GM12864 (cell line): ENCODE results near the gene SCN4A.

ENCODE experiments used
- DNase-seq: peaks from one replicate; pipeline ENCODE4 v3.0.0-alpha.2; 2011; ENCODE audit warnings: low read depth
- H3K4me3 ChIP-seq: 2 replicates; pipeline ENCODE4 v1.5.1; 2011; ENCODE audit warnings: mild to moderate bottlenecking, low read depth, low read length, control low read depth
- TF ChIP-seq, protein P1 (sequence below): IDR thresholded peaks from 2 replicates; pipeline ENCODE4 v1.5.1; 2011; ENCODE audit warnings: low read depth, mild to moderate bottlenecking, moderate library complexity, low read length, control low read depth, inconsistent platforms; ENCODE audit errors: missing control alignments

Gene SCN4A

DNA sequence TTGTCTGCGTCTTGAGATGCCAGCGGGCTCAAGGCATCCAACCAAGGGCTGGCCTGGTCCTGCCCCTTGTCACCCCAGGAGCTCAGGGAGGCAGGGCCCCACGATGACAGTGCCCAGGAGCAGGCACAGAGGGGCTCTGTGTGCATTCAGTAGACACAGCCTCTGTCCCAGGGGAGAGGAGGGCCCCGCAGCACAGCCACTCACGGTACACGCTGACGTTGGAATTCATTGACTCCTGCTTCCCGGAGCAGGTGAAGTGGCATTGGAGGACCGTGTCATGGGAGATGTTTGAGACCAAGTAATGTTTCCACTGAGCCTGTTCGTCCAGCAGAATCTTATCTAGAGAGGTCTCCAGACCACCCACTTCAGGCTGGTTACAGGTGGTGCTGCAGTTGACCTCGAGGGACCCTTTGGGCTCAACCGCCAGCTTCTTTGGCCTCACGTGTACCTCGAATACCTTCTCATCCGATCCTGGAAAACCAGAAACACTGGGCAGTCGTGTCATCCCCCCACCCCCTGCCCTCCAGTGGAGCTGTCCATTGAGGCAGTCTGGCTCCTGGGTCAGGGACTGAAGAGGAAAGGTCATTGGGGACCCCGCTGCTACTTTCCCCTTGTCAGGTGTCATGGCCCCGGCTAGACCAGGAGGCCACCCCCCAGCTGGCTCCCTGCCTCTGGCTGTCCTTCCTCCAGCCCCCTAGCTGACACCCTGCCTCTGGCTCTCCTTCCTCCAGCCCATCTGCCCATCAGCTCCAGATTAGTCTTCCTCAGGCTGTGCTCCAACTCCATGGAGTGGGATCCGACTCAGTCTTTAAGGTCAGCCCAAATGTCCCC is 32.4 kb upstream of the SCN4A start:
- no peak overlapping the region for H3K4me3 ChIP-seq
- DNase-seq, result no peak
- TF ChIP-seq, protein P1, sequence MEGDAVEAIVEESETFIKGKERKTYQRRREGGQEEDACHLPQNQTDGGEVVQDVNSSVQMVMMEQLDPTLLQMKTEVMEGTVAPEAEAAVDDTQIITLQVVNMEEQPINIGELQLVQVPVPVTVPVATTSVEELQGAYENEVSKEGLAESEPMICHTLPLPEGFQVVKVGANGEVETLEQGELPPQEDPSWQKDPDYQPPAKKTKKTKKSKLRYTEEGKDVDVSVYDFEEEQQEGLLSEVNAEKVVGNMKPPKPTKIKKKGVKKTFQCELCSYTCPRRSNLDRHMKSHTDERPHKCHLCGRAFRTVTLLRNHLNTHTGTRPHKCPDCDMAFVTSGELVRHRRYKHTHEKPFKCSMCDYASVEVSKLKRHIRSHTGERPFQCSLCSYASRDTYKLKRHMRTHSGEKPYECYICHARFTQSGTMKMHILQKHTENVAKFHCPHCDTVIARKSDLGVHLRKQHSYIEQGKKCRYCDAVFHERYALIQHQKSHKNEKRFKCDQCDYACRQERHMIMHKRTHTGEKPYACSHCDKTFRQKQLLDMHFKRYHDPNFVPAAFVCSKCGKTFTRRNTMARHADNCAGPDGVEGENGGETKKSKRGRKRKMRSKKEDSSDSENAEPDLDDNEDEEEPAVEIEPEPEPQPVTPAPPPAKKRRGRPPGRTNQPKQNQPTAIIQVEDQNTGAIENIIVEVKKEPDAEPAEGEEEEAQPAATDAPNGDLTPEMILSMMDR, result no peak

DNA sequence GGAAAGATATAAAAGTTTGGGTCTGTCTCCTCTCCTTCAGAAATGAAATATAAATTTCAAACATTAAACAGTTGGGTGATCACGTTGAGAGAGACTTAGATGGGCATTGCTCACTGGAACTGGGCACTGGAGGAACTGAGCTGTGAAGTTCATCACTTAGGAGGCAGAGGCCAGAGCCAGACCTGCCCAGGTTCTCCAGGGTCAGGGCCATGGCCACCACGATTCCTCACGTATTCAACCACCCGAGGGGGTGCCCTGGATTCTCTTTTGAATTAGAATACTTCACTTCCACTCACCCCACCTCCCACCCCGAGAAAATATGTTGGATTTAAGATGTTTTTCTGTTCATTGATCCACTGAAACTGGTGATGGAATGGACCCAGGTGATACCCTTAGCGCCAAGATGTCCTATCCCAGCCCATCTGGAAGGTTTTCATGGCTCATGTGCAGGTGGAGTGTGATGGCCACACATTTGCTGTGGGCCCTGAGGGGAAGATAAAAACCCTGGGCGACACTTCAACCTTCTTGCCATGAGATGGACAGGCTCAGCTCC is 31.6 kb upstream of the SCN4A start:
- no peak overlapping the region for H3K4me3 ChIP-seq
- no peak for DNase-seq
- TF ChIP-seq, protein P1, result no peak

DNA sequence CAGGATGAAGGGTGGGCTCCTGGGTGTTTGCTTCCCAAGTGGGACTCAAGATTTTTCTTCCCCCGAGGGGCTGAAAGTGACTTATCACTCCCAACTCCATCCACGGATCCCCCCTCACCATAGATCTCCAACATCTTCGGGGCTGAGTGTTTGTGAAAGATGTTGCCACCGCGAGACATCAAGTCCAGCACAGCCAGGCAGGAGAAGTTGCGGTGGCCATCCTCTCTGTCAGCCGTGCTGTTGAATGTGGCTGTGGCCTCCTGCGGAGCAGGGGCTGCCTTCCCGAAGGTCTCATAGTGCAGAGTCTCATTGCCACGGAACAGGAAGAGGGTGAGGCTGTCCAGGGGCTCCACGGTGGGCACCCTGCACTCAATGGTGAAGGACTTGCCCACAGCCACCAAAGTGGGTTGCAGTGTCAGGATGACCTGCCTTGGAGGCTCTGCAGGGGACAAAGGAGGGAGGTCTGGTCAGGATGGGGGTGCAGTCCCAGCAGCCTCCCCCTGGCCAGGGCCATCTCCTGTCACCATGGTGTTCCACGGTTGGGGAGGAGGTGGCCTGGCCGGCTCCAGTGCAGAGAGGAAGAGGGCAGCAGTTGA is 30.9 kb upstream of the SCN4A start:
- TF ChIP-seq, protein P1, result no peak
- no peak for DNase-seq

DNA sequence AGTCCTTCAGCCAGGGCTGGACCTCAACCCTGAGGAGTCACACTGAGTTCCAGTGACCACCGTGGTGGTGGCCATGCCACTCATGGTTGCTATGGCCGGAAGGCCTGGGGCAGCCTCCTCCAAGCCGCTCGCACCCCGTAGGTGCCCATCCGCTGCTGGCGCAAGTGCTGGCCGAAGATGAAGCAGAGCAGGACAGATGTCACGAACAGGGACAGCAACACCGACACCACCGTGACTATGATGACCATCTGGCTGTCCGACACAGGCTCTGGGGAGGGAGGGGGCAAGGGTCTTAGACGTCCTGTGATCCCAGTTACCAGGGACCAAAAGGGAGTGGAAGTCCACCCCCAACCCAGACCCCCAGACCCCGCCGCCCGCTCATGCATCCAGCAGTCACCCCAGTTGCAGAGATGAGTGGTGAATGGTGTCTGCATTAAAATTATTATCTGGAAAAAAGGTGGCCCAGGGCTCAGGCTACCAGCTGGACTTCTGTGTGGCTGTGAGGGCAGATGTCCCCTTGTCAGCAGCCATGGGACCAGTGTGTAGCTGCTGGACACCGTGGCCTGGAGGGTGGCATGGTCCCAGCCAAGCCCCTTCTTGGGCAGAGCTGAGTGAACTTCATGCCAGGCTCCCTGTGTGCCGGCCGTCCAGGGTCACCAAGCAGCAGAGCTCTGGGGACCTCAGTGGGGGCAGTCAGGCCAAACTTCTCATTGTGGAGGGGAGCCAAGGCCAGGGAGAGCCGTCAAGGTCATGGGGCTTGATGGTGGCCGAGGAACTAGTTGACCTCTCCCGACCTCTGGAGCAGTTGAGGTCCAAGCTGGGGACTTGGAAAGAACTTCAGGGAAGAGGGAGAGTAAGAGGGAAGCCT is 30.2 kb upstream of the SCN4A start:
- TF ChIP-seq, protein P1, result no peak
- no peak overlapping the region for H3K4me3 ChIP-seq
- no peak for DNase-seq

More for the DNA sequence above, 30.9 kb upstream of the SCN4A start:
- no peak overlapping the region for H3K4me3 ChIP-seq

DNA sequence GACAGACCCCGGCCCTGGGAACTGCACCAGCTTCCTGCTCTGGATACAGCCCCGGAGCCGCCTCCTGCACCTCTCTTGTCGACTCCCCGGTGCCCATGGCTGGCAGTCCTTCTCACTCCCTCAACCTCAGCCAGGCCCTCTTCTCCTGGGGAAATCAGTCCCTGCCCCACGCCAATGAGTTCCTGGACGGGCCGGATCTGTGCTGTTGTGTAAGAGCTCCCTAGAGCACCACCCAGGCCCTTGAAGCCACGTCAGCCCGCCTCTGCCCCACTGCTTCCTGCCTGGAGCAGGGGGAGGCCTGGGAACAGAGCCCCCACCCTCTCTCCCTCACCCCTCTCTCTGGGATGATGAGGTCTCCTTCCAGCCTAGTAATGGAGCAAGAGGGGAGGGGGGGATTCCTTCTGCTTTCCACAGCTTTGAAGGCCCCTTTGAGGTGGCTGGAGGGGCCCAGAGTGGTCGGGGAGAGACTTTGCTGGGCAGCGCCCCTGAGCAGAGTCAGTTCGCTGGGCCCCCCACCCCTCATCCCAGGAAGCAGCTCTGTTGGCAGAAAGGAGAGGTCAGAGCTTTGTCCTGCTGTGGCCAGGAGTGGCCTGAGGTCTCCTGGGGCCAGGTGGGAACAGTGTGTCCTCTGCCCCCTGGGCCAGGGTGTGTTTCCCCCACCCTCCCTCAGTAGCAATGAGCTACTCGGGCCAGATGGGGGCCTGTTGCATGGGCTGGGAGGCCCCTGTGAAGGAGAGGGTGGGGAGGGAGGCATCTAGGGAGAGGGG is 29.2 kb upstream of the SCN4A start:
- no peak for DNase-seq
- no peak overlapping the region for H3K4me3 ChIP-seq
- TF ChIP-seq, protein P1, result no peak

DNA sequence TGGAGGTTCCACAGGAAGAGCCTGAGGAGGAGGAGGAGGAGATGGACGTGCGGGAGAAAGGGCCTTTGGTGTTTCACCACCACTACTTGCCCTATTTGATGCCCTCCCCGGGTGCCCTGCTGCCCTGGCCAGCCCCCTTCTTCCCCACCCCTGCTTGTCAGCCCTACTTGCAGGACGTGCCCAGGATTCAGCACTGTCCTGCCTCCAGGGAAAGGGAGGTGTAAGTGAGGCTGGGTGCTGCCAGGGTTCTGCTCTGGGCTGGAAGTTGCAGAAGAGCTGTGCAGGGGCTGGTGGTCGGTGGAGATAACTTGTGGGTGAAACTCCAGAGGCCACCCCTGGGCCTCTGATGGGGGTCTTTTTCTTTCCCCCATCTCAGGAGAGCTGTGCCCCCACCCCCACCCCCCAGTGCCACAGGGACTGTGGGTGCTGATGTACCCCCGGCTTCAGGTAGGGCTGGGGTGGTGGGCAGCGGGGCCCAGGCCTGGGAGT is 28.4 kb upstream of the SCN4A start:
- DNase-seq, result no peak
- TF ChIP-seq, protein P1, result no peak
- no peak overlapping the region for H3K4me3 ChIP-seq
